ENCODE measurements around the gene IRF2BP2. TPM values are rescaled to one million over a fixed set of nuclear protein-coding genes. Genes with fewer than 3 reads are reported as not detected.

The IRF2BP2 gene
- total RNA-seq, 1 donor = 172 TPM

- Histone ChIP-seq H3K27me3 (ENCODE audit: insufficient read depth, low read length) (no peaks in the 10 kb centered on the region), H3K4me2 (ENCODE audit: insufficient read depth, low read length) (no peak overlapping the region), H4K20me1 (ENCODE audit: insufficient read depth, low read length) (no peaks in the 10 kb centered on the region), H2AFZ (ENCODE audit: low read length) (no peak overlapping the region), H3K27ac (ENCODE audit: low read depth, low read length) (no peak overlapping the region), H3K9me3 (ENCODE audit: low read depth, low read length) (no peaks in the 10 kb centered on the region), H3K36me3 (ENCODE audit: insufficient read depth, low read length) (no peaks in the 10 kb centered on the region), H3K4me1 (ENCODE audit: insufficient read depth, low read length) (peaks cover 12% of the 10 kb centered on the region), H3K4me3 (ENCODE audit: insufficient read depth, low read length) (no peak overlapping the region), H3K79me2 (ENCODE audit: insufficient read depth, low read length) (no peaks in the 10 kb centered on the region)
- no peak for DNase-seq (ENCODE audit: insufficient read length, low spot score, missing footprints)
- TF ChIP-seq CTCF (IDR thresholded peaks at IDR 0.05; ENCODE audit: extremely low read depth, low read depth, low read length) = no peak
Measured at GRCh38 chr1:234593771-234594504, 16.0 kb downstream of the IRF2BP2 start.

GRCh38 chr1:234593109-234593508 is 16.9 kb downstream of the IRF2BP2 start:
- H3K79me2 ChIP-seq (ENCODE audit: insufficient read depth, low read length) = no peaks in the 10 kb centered on the region
- H3K9me3 ChIP-seq (ENCODE audit: low read depth, low read length) = no peaks in the 10 kb centered on the region
- DNase-seq (ENCODE audit: insufficient read length, low spot score, missing footprints) = no peak
- no peak overlapping the region for H3K27ac ChIP-seq (ENCODE audit: low read depth, low read length)
- TF ChIP-seq CTCF (IDR thresholded peaks at IDR 0.05; ENCODE audit: extremely low read depth, low read depth, low read length) = no peak
- H2AFZ ChIP-seq (ENCODE audit: low read length) = no peak overlapping the region
- no peaks in the 10 kb centered on the region for H3K27me3 ChIP-seq (ENCODE audit: insufficient read depth, low read length)
- H3K4me3 ChIP-seq (ENCODE audit: insufficient read depth, low read length) = no peak overlapping the region
- H3K4me1 ChIP-seq (ENCODE audit: insufficient read depth, low read length) = peaks cover 15% of the 10 kb centered on the region
- H3K36me3 ChIP-seq (ENCODE audit: insufficient read depth, low read length) = no peaks in the 10 kb centered on the region
- H3K4me2 ChIP-seq (ENCODE audit: insufficient read depth, low read length) = no peak overlapping the region
- no peaks in the 10 kb centered on the region for H4K20me1 ChIP-seq (ENCODE audit: insufficient read depth, low read length)

GRCh38 chr1:234592240-234592639 is 17.7 kb downstream of the IRF2BP2 start:
- no peaks in the 10 kb centered on the region for H4K20me1 ChIP-seq (ENCODE audit: insufficient read depth, low read length)
- H3K4me1 ChIP-seq (ENCODE audit: insufficient read depth, low read length) = peaks cover 23% of the 10 kb centered on the region
- no peak overlapping the region for H3K4me2 ChIP-seq (ENCODE audit: insufficient read depth, low read length)
- H2AFZ ChIP-seq (ENCODE audit: low read length) = no peak overlapping the region
- no peaks in the 10 kb centered on the region for H3K27me3 ChIP-seq (ENCODE audit: insufficient read depth, low read length)
- TF ChIP-seq CTCF (IDR thresholded peaks at IDR 0.05; ENCODE audit: extremely low read depth, low read depth, low read length) = no peak
- no peak overlapping the region for H3K4me3 ChIP-seq (ENCODE audit: insufficient read depth, low read length)
- H3K27ac ChIP-seq (ENCODE audit: low read depth, low read length) = no peak overlapping the region
- H3K9me3 ChIP-seq (ENCODE audit: low read depth, low read length) = no peaks in the 10 kb centered on the region
- DNase-seq (ENCODE audit: insufficient read length, low spot score, missing footprints) = no peak
- no peaks in the 10 kb centered on the region for H3K79me2 ChIP-seq (ENCODE audit: insufficient read depth, low read length)
- no peaks in the 10 kb centered on the region for H3K36me3 ChIP-seq (ENCODE audit: insufficient read depth, low read length)

- Histone ChIP-seq H3K4me2 (ENCODE audit: insufficient read depth, low read length) (no peak overlapping the region), H3K27ac (ENCODE audit: low read depth, low read length) (no peak overlapping the region), H3K79me2 (ENCODE audit: insufficient read depth, low read length) (no peaks in the 10 kb centered on the region), H3K9me3 (ENCODE audit: low read depth, low read length) (no peaks in the 10 kb centered on the region), H3K4me3 (ENCODE audit: insufficient read depth, low read length) (no peak overlapping the region), H3K36me3 (ENCODE audit: insufficient read depth, low read length) (no peaks in the 10 kb centered on the region), H3K27me3 (ENCODE audit: insufficient read depth, low read length) (no peaks in the 10 kb centered on the region), H4K20me1 (ENCODE audit: insufficient read depth, low read length) (no peaks in the 10 kb centered on the region), H3K4me1 (ENCODE audit: insufficient read depth, low read length) (peaks cover 31% of the 10 kb centered on the region), H2AFZ (ENCODE audit: low read length) (no peak overlapping the region)
- DNase-seq (ENCODE audit: insufficient read length, low spot score, missing footprints) = no peak
- no peak for TF ChIP-seq CTCF (IDR thresholded peaks at IDR 0.05; ENCODE audit: extremely low read depth, low read depth, low read length)
Measured at GRCh38 chr1:234591131-234591530, 18.8 kb downstream of the IRF2BP2 start.

All from osteoblast (primary cell).